Right ventricle myocardium superior (tissue), 1 donor: ENCODE measurements around the gene CPNE9. TPM values are rescaled to one million over a fixed set of nuclear protein-coding genes. Genes with fewer than 3 reads are reported as not detected.
A peak's percentile ranks its signal among the peaks of the same experiment; 100 is the strongest.

Experiments
- ATAC-seq: fragments of 200-7000 bp; cut with Tn5 transposase; one replicate; pipeline ENCODE4 v1.9.1; 2020; ENCODE audit warnings: mild to moderate bottlenecking; ENCODE audit not compliant: poor library complexity
- DNase-seq: peaks from one replicate; pipeline ENCODE4 v3.0.0-alpha.2; 2020
- intact Hi-C: fragments of 100-400 bp; cut with DNase I; formaldehyde crosslinking; loops from one replicate; pipeline ENCODE4 v1.11.2; 2022
- total RNA-seq: library from RNA; stranded (reverse); fragmentation: NEBNext Ultra II Directional; extraction: Animal tissue kit (Norgen Biotek cat#: 25700); gene quantifications from one replicate; pipeline ENCODE4 v1.2.1, GENCODE V29; 2021
- donor health status: DM: no; HTN: yes; CAD: no; lungs with severe emphysema.

The CPNE9 gene
- total RNA-seq, 1 donor from 2014 or later, result not detected

DNA sequence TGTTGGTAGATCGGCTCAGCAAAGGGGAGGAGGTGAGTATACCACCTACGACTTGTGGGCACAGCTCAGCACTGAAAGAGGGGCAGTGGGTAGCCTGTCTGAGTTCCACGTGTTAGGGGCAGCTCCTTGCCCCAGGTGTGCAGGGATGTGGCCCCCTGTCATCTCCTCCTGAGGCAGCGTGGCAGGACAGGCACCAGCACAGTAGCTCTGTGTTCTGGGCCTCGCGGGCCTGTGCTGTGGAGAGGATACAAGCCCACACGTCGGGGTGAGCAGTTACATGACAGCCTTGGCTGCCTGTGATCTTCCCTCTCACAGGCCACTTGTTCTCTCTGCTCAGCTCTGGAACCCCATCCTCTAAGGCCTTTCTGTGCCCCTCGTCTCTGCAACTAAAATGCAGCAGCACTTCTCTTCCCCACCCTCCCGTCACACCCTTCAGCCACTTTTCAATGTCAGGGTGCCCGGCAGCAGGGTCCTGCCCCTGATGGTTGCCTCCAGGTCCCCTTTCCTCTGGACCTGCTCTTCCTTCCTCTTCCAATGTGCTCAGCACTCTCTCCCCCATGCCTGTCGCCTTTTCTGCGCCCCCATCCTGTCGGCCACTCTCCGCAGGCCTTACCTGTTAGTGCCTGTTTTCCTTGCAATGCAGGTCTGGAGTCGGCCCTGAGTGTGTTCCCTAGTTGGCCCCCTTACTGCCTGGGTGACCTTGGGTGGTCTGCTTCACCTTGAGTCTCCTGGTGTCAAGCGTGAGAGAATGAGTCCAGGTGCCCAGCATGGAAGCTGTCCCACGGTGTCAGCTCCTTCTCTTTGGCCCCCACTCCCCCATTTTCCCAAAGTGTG, 18.2 kb upstream of the CPNE9 start:
- DNase-seq (no peak), ATAC-seq (no peak)
- intact Hi-C loops, result no loop called here

DNA sequence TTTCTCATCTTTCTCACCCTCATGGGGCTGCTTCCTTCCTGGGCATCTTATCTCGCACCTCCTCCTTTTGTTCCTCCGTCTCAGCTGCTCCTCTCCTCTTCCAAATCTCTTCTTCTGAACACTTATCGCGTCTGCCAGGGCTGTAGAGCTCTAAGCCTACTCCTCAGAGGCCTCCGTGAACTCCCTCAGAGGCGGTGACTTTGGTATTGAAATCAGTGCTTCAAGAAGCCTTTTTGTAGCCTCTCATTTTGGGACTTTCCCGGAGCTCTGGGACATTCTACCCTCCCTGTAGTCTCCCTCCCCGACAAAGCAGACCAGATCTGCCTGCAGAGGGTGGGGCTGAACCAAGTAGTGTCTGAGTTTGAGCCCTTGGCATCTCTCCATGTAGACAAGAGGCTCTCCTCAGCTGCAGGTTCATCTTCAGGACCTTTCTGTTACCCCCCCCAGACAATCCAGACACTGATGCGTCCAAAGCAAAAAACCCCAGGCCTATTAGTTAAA, 17.5 kb upstream of the CPNE9 start:
- no peak for DNase-seq

DNA sequence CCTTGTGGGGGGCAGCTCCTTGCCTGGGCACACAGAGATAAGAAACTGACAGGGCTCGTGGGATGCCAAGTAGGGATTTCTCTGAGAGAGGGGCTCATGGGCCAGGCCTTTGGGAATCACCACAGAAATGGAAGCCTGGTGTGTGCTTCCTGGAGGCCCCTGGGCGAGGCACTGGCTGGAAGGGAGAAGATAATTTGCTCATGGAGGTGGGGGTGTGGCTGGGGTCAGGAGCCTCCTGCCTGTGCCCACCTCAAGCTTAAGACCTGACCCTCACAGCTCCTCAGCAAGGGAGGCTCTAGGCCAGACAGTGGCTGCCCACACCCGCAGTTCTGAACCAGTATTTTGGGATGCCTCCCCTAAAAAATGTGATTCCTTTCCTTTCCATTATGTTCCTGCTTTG, 16.9 kb upstream of the CPNE9 start:
- DNase-seq (no peak), ATAC-seq (no peak)
- intact Hi-C loops, result no loop called here

More for the DNA sequence above, 17.5 kb upstream of the CPNE9 start:
- intact Hi-C loops, result no loop called here
- no peak for ATAC-seq

DNA sequence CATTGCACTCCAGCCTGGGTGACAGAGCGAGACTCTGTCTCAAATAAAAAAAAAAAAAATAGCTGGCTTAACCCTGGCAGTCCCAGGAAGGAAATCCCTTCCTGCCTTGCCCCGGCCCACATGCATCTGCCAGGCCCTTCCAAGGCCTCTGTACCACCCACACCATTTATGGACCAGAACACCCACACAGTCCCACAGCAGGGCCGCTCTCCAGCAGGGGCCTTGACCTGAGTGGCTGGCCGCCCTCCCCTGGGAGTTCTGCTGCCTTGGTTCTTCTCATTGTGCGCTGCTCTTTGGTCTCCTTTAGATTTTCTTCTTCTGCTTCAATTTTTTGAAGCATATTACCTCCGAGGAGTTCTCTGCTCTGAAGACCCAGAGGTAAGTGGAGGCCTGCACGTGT, 16.1 kb upstream of the CPNE9 start:
- intact Hi-C loops, result no loop called here
- no peak for ATAC-seq
- no peak for DNase-seq

DNA sequence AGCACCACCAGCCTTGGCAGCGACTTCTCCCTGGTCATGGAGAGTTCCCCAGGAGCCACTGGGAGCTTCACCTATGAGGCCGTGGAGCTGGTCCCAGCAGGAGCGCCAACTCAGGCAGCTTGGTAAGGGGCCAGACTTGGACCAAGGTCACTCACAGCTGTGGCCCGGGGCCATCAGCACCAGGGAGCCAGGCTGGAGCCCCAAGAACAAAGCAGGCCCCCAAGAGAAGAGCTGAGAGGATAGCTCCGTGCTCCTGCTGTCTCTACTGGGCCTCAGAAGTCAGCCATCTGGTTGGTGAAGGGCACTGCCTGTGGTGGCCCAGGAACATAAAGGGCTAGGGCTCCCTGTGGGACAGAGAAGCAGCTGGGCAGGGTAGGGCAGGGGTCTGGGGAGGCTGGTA, 14.7 kb upstream of the CPNE9 start:
- ATAC-seq (no peak), DNase-seq (no peak)
- intact Hi-C loops, result no loop called here

DNA sequence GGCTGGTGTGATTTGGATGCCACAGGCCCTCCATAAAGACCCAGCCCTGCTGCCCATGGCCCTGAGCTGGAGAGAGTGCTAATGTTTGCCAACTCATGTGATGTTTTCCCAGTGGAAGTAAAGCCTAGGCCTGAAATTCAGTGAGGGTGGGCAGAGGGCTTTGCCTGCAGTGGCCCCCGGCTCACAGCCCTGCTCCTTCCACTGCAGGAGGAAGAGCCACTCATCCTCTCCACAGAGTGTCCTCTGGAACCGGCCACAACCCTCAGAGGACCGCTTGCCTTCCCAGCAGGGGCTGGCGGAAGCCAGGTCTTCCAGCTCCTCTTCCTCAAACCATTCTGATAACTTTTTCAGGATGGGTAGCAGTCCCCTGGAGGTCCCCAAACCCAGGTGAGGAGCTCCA, 13.9 kb upstream of the CPNE9 start:
- intact Hi-C loops, result no loop called here
- DNase-seq, result no peak
- no peak for ATAC-seq

DNA sequence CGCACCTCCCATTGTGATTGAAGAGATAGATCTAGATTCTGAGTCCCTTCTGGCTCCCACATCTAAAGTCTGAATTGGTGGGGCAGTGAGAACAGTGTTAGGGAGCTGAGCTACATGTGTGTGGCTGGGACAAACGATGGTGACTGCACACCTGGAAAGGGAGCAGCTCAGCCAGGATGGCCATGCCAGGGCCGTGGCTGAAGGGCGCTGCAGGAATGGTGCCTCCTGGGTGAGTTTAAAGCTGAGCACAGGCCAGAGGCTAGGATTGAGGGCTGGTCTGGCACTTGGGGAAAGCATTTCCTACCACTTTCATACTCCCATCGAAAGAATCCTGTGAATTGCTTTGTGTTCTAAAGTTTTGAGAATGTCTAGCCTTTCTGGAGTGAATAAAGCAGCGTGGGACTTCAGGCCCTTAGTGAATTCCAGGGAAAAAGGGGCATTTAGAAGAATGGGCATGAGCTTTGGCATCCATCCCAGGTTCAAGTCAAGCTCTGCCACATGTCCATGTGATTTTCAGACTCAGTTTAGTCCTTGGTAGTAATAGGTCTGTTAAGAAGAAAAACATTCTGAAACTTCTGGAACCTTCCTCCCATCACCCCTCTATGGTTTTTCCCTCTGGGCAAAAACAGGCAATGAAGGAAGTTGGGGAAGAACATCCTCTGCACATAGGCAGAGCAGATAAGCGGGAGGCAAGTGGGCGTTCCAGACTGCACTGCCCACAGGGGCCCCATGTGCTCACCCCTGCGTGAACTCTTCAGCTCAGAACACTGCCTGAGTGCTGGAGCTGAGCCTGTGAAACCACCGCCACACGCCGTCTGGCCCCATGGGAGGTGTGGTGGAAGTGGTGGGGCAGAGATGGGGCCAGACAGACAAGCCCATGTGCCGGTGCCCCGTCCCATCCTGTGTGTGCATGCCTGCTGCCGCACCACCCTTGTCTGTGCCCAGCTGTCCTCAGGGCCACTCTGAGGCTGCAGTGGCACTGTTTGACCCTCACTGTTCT, 12.9 kb upstream of the CPNE9 start:
- ATAC-seq (peak; percentile 32), DNase-seq (no peak)

DNA sequence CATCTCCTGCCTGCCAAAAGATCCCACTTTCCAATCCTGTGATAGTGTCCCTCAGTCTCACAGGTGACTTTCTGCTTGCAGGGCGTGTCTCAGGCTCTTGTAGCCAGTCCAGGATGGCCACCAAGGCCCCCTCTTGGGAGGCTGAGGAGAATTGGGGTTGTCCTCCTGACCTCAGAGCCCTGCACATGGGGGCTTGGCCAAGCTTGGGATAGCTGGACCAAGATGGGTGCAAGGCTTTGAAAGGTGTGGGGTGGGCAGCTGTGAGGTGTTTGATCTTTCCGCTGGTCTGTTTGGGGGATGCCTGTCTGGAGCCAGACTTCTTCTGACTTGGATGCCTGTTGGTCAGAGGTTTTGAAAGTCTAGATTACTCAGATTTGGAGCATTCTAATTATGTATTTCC, 12.0 kb upstream of the CPNE9 start:
- intact Hi-C loops, result no loop called here
- ATAC-seq (no peak), DNase-seq (no peak)

More for the DNA sequence above, 12.9 kb upstream of the CPNE9 start:
- intact Hi-C loops, result no loop called here

DNA sequence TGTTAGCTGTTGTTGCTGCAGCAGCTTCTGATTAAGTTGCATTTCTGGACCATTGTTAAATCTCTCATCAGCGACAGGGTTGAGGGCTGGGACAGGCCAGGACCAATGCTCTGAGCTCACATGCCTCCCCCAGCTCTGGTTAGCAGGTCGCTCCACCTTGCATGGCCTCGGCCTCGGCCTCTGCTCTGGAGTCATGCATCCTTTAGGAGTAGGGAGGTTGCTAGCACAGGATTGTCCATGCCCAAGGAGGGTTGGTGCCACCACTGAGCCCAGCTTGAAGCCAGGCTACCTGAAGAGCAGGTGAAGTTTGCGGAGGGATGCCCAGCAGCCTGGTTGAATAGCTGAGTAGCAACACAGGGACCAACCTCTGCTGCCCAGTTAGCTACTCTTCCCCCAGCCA, 11.2 kb upstream of the CPNE9 start:
- ATAC-seq, result no peak
- no peak for DNase-seq
- intact Hi-C loops, result no loop called here

DNA sequence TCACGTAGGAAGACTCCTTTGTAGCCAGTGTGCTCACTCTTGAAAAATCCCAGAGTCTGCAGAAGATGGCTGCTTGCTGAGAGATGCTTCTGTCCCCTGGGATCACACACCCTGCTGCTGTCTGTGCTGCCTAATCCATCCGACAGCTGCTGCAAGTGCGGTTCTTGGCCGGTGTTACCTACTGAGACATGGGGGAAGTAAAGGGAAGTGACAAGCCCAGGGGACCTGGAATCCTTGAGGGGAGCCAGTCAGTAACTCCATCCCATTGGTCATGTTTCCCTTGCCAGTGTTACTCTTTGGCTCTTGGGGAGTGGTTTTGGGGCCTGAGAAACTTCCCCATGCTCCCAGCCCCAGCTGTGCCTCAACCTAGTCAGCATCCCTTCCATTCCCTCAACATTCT, 8.3 kb upstream of the CPNE9 start:
- ATAC-seq (no peak), DNase-seq (no peak)
- intact Hi-C loops, result no loop called here

DNA sequence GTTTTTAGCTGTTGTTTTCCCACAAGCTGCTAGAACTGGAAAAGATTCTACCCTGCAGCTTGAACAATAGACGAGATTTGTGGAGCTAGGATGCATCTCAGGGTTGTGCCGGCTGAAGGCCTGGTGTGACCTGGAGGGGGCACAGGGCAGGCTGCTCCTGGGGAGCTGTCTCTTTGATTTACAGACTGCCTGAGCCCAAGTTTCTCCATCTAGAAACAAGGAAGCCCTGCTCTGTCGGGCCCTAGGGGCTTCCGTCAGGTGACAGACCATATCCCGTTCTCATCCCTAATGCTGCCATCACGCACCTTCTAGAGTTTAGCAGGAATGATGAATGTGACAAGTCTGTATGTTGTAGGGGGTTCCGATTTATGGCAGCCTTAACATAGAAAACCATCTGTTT, 7.9 kb upstream of the CPNE9 start:
- ATAC-seq (no peak), DNase-seq (no peak)
- intact Hi-C loops, result no loop called here

DNA sequence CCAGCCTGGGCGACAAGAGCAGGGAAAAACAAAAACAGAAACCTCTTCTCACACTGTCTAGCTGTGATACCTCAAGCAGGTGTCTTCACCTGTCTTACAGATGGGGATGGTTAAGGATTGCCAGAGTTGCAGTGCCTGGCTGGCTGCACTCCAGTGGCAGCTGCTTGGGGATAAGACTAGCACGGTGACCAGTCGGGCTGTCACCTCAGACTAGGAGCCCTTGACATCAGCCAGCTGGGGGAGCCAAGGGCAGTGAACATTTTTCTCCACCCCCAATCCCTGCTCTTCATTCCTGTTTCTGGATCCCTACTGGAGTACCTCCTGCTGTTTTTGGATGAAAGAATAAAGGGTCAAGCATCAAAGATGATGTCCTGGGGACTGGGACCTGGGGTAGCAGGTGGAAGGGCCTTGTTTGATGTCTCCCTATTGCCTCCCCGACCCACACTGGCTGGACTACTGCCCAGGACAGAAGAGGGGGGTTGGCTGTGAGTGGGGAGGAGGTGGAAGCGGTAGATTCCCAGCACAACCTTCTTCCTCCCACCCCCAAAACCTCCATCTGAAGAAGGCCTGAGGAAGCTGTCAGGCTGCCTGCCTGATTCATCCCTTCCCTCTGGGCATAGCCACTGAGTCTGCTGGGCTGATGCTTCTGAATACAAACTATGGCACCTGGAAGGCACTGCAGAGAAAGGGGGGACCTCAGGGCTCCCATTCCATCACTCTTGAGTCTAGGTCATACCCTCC, 7.0 kb upstream of the CPNE9 start:
- no peak for DNase-seq
- intact Hi-C loops, result no loop called here
- peak; percentile 45 for ATAC-seq

DNA sequence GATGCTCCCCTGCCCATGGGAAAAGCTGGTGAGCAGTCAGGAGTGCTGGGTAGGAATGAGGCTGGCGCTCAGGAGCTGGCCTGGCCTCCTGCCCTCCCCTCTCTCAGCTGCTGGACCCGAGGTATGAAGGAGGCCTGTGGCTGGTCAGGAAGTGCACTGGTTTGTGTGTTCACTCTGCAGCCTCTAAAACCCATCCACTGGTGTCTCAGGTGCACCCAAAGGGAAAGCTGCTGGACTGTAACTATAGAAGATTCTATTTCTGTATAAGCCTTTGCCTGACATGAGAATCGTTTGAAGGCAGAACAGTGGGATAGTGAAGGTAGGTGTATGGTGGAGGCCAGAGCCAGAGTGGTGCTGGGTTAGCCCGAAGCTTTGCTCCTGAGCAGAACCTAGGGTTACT, 5.7 kb upstream of the CPNE9 start:
- no peak for DNase-seq
- no peak for ATAC-seq
- intact Hi-C loops, result no loop called here

DNA sequence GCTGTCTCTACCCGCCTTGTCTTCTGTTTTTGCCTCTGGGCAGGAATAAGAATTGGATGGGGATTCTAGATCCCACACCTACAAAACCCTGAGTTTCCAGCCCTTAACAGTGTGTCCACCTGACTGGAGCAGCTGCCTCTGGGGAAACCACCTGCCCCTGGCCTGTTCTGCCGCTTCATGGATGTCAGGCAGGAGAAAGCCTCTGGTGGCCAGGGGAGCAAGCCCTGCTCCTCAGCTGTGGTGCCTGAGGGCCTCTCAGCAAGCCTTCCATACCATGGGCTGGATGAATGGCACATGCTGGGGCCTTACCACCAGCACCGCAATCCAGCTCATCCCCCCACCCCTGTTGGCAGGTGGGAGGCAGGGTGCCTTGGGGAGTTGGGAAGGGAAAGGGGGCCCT, 5.3 kb upstream of the CPNE9 start:
- intact Hi-C loops, result no loop called here
- DNase-seq (no peak), ATAC-seq (no peak)

DNA sequence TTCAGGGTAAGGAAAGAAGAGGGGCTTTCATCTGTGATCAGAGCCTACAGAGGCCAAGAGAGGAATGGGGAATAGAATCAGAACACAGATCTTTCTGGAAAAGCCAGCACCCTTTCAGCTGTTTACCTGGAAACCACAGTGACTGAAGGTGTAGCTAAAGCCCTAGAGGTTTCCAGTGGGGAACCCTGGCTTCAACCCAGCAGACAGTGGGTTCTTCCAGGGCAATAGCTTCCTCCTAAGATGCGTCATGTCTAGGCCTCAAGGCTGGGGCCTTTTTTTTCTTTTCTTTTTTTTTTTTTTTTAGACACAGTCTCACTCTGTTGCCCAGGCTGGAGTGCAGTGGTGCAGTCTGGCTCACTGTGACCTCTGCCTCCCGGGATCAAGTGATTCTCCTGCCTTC, 3.1 kb upstream of the CPNE9 start:
- ATAC-seq (no peak), DNase-seq (no peak)
- intact Hi-C loops, result no loop called here

DNA sequence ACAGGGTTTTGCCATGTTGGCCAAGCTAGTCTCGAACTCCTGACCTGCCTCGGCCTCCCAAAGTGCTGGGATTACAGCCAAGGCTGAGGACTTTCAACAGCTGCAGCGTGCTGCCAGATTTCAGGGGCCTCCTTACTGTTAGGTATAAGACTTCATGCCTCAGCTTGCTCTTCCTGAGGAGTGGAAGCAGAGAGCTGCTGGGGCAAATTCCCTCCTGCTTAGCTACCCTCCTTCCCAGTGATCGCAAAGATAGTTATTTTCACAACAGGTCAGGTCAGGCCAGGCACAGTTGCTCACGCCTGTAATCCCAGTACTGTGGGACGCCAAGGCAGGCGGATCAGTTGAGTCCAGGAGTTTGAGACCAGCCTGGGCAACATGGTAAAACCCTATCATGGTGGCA, 2.6 kb upstream of the CPNE9 start:
- no peak for DNase-seq

DNA sequence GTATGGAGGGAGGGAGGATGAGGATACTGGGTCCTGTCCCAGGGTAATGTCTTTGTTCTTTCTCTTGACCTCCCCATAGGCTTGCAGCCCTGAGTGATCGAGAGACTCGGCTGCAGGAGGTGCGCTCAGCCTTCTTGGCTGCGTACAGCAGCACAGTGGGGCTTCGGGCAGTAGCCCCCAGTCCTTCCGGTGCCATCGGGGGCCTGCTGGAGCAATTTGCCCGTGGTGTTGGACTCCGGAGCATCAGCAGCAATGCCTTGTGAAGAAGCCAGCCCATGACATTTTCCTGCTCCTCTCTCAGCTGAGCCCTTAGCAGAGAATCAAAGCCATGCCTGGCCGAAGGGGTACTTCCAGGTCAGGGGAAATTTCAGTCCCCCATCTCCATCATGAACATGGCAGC, 1.9 kb upstream of the CPNE9 start:
- DNase-seq (no peak), ATAC-seq (no peak)
- intact Hi-C loops, result no loop called here

More for the DNA sequence above, 2.6 kb upstream of the CPNE9 start:
- intact Hi-C loops, result no loop called here
- ATAC-seq, result no peak

DNA sequence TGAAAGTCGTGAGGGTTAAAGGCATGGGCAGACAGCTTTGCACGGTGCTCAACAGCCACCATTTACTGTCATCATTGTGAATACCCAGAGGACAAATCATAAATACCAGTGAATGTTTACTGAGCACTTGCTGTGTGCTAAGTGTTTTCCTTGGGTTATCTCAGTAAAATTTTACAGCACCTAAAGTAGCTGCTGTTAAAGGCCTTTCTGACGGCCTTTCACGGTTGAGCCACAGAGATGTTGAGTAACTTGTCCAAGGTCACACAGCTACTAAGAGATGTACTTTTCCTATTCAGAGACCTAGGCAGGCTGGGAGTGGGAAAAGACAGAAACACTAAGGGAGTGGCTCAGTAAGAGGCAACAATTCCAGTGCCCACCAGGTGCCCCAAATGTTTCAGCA, 393 bp upstream of the CPNE9 start:
- intact Hi-C loops, result no loop called here
- DNase-seq (no peak), ATAC-seq (no peak)
